Activated CD4-positive, alpha-beta T cell treated with anti-CD3 and anti-CD28 coated beads for 36 hours (primary cell): ENCODE data around the gene FHIP2A. TPM values are rescaled to one million over a fixed set of nuclear protein-coding genes. Genes with fewer than 3 reads are reported as not detected.
"Not testable (repeated sequence)": the region's sequence is repeated elsewhere in the genome, so short reads cannot be mapped to it uniquely, and the experiment has no call there.

ENCODE experiments used
- ATAC-seq: fragments of 200-7000 bp; cut with Tn5 transposase; one replicate; pipeline ENCODE4 v1.10.0; 2021; ENCODE audit warnings: mild to moderate bottlenecking, moderate library complexity
- CTCF ChIA-PET: fragments of 350-600 bp; sonication (Branson Sonifier 250); formaldehyde crosslinking; loops from one replicate; lab custom pipeline; 2021; ENCODE audit warnings: antibody characterized with exemption; lab: Charles Lee
- POLR2A ChIA-PET: fragments of 350-600 bp; sonication (Branson Sonifier 250); formaldehyde crosslinking; loops from one replicate; lab custom pipeline; 2021; ENCODE audit warnings: antibody characterized with exemption, inconsistent platforms; lab: Charles Lee
- DNase-seq: peaks from one replicate; pipeline ENCODE4 v3.0.0-alpha.2; 2020
- H3K27ac Mint-ChIP-seq: one replicate; pipeline ENCODE4 v1.8.0; 2021; ENCODE audit warnings: mixed read lengths
- H3K27me3 Mint-ChIP-seq: one replicate; pipeline ENCODE4 v1.8.0; 2021; ENCODE audit warnings: mixed read lengths
- H3K36me3 Mint-ChIP-seq: one replicate; pipeline ENCODE4 v1.8.0; 2021; ENCODE audit warnings: low read depth, mixed read lengths
- H3K4me1 Mint-ChIP-seq: one replicate; pipeline ENCODE4 v1.8.0; 2021; ENCODE audit warnings: mixed read lengths
- H3K4me3 Mint-ChIP-seq: one replicate; pipeline ENCODE4 v1.8.0; 2021; ENCODE audit warnings: mild to moderate bottlenecking, moderate library complexity, mixed read lengths
- H3K9me3 Mint-ChIP-seq: one replicate; pipeline ENCODE4 v1.8.0; 2021; ENCODE audit warnings: low read depth, mixed read lengths
- intact Hi-C, 2 experiments: fragments of 100-400 bp; cut with DNase I in 1 of 2; cut with micrococcal nuclease in 1 of 2; formaldehyde crosslinking; loops; one replicate each; pipeline versions ENCODE4 v1.14.2 to v1.15.1; 2022 to 2024; cut with DNase I, micrococcal nuclease
- total RNA-seq, 2 experiments: library from RNA; stranded (reverse); gene quantifications; one replicate each; pipeline ENCODE4 v1.2.3, GENCODE V29; 2021

Gene FHIP2A, protein sequence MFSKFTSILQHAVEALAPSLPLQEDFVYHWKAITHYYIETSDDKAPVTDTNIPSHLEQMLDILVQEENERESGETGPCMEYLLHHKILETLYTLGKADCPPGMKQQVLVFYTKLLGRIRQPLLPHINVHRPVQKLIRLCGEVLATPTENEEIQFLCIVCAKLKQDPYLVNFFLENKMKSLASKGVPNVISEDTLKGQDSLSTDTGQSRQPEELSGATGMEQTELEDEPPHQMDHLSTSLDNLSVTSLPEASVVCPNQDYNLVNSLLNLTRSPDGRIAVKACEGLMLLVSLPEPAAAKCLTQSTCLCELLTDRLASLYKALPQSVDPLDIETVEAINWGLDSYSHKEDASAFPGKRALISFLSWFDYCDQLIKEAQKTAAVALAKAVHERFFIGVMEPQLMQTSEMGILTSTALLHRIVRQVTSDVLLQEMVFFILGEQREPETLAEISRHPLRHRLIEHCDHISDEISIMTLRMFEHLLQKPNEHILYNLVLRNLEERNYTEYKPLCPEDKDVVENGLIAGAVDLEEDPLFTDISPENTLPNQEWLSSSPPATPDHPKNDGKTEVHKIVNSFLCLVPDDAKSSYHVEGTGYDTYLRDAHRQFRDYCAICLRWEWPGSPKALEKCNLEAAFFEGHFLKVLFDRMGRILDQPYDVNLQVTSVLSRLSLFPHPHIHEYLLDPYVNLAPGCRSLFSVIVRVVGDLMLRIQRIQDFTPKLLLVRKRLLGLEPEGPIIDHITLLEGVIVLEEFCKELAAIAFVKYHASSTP
- 10 to 100 TPM; 18.4 to 18.6 TPM for total RNA-seq

DNA sequence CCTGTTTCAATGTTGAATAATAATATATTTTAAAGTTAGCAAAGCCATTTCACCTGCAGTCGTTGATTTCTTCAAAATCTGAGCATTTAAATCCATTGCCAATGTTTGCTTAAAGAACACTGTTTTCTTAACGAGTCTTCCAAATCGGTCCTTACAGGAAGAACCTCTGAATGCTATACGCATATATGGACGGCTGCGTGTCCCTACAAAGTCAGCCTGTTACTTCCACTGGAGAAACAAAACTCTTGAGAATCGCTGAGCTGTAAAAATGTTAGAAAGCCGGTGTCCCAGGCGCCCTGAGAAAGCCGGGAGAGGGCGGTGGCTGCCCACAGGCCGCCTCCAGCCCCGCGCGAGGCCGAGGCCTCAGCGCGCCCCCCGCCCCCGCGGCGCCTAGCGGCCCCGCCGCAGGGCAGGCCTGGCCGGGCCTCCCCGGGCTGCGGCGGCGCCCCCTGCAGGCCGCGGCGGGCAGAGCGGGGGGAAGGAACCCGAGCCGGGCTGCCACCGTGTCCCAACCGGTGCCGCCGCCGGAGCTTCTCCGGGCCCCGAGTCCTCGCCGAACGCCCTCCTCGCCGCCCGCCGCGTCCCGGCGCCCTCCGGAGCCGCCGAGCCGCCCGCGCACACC is at the start of gene FHIP2A:
TSS of gene FHIP2A (plus strand) at position 488 of the 622 bp plus-strand sequence. CDS start 299 bp downstream, outside the sequence.
- Mint-ChIP-seq H3K4me3 (peak within 1 kb of the TSS; percentile 95), H3K36me3 (peaks cover 20% of the 10 kb centered on the region), H3K9me3 (no peaks in the 10 kb centered on the region), H3K4me1 (peaks cover 38% of the 10 kb centered on the region), H3K27ac (peak within 1 kb of the TSS; percentile 89), H3K27me3 (peaks cover 2% of the 10 kb centered on the region)
- intact Hi-C loops, result loop anchor here (2.0 to 10.0 kb wide), 4 partner anchors 113 to 649 kb away; partner anchors contain the start of genes TRUB1 (in 2 of the 2) and CCDC186 (in 1 of the 2)
- peak; percentile 87 for ATAC-seq
- CTCF ChIA-PET, result interaction anchor here (0.6 to 2.2 kb wide), 21 partner anchors 9 to 518 kb away, joined by 3 to 11 read pairs (median 3); no protein-coding TSS in a partner anchor
- POLR2A ChIA-PET, result interaction anchor here (1.4 to 1.5 kb wide), 2 partner anchors 116 to 280 kb away, joined by 5 read pairs; partner anchors contain the start of gene TRUB1
- peak; percentile 89 for DNase-seq

DNA sequence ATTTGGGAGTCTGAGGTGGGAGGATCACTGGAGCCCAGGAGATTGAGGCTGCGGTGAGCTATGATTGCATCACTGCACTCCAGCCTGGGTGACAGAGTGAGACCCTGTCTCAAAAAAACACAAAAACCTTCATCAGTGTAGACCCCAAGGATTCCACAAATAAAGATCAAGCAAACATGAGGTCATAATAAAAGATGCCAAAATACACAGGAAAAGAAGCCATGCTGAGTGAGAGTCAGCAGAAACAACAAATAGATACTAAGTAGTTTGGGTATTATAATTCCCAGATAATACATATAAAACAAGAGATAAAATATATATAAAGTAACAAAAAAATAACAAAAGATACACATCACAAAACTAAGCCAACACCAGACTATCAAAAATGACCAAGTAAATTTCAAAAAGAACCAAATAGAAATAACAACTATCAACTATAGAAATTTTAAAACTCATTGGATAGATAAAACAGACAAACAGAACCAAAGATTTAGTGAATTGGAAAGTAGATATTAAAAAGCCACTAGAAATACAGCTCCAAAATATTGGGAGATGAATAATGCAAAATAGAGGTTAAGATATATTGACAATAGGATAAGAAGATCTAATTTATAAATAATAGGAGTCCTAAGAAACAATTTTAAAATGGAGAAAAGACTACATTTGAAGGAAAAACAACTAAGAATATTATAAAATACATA is 48.9 kb upstream of the FHIP2A start:
- Mint-ChIP-seq H3K27ac (no peak overlapping the region), H3K27me3 (peaks cover 7% of the 10 kb centered on the region), H3K4me3 (no peak overlapping the region), H3K4me1 (no peaks in the 10 kb centered on the region), H3K36me3 (no peaks in the 10 kb centered on the region), H3K9me3 (no peaks in the 10 kb centered on the region)
- CTCF ChIA-PET, result no interaction called here
- DNase-seq (no peak), ATAC-seq (no peak)
- intact Hi-C loops, result no loop called here
- POLR2A ChIA-PET, result no interaction called here

DNA sequence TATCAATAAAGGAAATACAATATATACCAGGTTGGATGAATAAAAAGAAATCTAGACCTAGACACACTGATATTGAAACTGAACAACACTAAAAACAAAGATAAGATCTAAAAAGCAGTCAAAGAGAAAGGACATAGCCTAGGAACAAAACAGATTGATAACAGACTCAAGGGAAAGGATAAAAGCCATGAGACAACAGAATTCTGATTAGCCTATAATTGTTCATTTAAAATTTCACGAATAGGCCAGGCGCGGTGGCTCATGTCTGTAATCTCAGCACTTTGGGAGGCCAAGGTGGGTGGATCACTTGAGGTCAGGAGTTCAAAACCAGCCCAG is 48.4 kb upstream of the FHIP2A start:
- Mint-ChIP-seq H3K27me3 (peaks cover 7% of the 10 kb centered on the region), H3K4me1 (no peaks in the 10 kb centered on the region), H3K4me3 (no peak overlapping the region), H3K36me3 (no peaks in the 10 kb centered on the region), H3K9me3 (no peaks in the 10 kb centered on the region), H3K27ac (no peak overlapping the region)
- ATAC-seq (no peak), DNase-seq (no peak)
- CTCF ChIA-PET, result no interaction called here
- POLR2A ChIA-PET, result no interaction called here
- intact Hi-C loops, result no loop called here

DNA sequence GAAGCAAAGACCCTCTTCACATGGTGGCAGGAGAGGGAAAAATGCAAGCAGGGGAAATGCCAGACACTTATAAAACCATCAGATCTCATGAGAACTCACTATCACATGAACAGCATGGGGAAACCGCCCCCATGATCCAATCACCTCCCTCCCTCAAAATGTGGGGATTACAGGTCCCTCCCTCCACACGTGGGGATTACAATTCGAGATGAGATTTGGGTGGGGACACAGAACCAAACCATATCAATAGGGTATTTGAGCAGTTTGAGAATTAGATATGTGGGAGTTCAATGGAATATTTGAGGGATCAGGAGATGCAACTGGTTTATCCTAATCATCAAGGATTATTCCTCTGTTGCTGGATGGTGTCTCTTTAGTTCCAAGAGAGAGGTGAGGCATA is 46.5 kb upstream of the FHIP2A start:
- H3K36me3 Mint-ChIP-seq, H3K4me1 Mint-ChIP-seq, CTCF ChIA-PET, H3K9me3 Mint-ChIP-seq, H3K27ac Mint-ChIP-seq, ATAC-seq, POLR2A ChIA-PET, H3K27me3 Mint-ChIP-seq, DNase-seq, intact Hi-C loops, H3K4me3 Mint-ChIP-seq: not testable (repeated sequence)

DNA sequence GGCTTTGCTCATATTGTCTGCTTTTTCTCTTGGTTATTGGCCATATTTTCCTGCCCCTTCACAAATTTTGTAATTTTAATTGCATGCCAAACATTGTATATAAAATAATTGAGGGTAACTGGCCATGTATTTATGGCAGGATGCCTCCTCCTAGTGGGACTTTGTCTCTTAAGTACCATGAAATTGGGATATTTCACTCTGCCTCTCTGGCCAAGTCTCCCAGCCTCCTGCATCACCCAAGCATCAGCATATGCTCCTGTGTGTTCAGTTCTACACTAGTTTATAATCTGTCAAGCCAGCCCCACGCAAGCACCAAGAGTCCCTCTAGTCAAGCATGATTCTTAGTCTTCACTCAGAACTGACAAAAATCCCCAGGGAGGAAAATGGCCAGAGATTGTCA is 44.2 kb upstream of the FHIP2A start:
- Mint-ChIP-seq H3K36me3 (no peaks in the 10 kb centered on the region), H3K27me3 (no peaks in the 10 kb centered on the region), H3K4me1 (peaks cover 5% of the 10 kb centered on the region), H3K9me3 (no peaks in the 10 kb centered on the region), H3K27ac (no peak overlapping the region), H3K4me3 (no peak overlapping the region)
- DNase-seq, result no peak
- ATAC-seq, result no peak
- POLR2A ChIA-PET, result no interaction called here
- CTCF ChIA-PET, result no interaction called here
- intact Hi-C loops, result no loop called here

DNA sequence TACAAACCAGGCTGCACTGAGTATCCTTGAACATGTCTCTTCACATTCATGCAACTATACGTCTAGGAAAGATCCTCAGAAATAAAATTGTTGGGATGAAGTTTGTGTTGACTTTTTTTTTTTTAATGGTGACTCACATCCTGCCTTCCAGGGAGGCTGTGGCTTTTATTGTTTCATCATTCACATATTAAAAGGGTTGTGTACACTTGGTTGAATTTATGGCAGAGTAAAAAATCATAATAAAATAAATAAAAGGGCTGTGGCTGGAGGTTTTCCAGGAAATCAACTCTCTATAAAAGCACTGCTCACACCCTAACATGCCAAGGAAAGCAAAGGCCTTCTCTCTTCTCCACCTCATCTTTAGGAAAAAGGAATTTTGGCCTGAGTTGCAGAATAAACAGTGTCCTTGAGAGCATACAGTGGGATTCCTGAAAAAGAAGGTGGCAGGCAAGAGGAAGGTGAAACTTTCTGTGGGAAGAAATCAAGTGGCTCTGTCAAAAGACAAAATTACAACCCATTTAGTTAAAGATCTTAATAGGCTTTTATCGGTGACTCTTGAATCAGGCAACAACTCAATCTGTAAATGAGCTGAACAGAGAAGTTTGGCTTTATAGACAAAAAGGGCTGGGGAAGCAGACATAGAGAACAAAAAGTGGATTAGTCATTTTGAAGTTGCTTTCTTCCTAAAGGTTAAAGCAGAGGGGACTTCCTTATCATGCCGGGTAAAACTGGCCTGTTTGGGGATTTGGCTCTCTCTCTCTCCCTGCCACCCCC is 41.6 kb upstream of the FHIP2A start:
- peaks cover 5% of the 10 kb centered on the region for H3K4me1 Mint-ChIP-seq
- ATAC-seq (peak; percentile 57), DNase-seq (no peak)
- peak overlapping the region; percentile 59 for H3K27ac Mint-ChIP-seq
- intact Hi-C loops, result no loop called here
- POLR2A ChIA-PET, result no interaction called here
- H3K4me3 Mint-ChIP-seq, result no peak overlapping the region
- CTCF ChIA-PET, result no interaction called here
- no peaks in the 10 kb centered on the region for H3K36me3 Mint-ChIP-seq
- H3K27me3 Mint-ChIP-seq, result peaks cover 3% of the 10 kb centered on the region
- no peaks in the 10 kb centered on the region for H3K9me3 Mint-ChIP-seq

DNA sequence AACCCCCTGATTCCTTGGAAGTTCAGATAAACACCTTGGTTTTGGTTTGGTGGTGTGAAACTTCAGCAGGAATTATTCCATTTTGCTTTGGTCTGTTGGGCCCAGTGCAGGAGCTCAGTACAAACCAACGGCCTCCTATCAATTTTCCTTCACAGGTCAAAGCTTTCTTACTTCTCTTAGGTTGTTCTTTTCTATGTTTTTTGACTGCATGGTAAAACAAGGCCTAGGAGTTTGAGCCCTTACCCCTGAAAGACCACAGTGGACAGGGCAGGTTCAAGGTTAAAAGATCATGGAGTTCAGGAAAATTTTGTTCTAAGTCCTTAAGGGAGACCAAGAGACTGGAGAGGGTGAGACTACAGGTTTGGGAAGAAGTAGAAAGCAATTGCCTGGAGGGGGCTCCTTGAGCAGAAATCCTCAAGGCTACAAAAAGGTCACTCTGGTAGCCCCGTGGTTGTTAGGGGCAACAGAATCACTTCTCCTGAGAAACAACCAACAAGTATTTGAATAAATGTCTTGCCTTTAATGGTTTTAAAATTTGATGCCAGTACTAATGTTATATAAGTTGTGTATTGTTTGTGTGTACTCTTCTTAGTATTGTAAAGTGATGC is 40.9 kb upstream of the FHIP2A start:
- POLR2A ChIA-PET, result no interaction called here
- Mint-ChIP-seq H3K27me3 (peaks cover 3% of the 10 kb centered on the region), H3K4me3 (no peak overlapping the region), H3K9me3 (no peaks in the 10 kb centered on the region), H3K36me3 (no peaks in the 10 kb centered on the region), H3K4me1 (peaks cover 5% of the 10 kb centered on the region), H3K27ac (peak overlapping the region; percentile 59)
- no peak for DNase-seq
- no peak for ATAC-seq
- CTCF ChIA-PET, result no interaction called here
- intact Hi-C loops, result no loop called here

DNA sequence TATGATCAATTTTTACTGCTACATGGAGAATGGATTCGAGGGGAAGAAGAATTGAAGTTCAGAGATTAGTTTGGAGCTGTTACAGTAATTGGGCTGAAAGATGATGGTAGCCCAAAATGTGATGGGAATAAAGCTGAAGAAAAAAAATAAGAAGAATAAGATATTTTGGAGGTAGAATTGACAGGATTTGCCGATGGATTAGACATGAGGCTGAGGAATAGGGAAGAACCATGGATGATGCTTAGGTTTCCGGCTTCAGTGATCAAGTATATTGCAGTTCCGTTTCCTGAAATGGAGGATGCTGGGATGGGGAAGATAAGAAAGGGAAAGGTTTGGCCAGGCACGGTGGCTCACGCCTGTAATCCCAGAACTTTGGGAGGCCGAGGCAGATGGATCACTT is 38.9 kb upstream of the FHIP2A start:
- H3K4me1 Mint-ChIP-seq, result peaks cover 5% of the 10 kb centered on the region
- CTCF ChIA-PET, result interaction anchor here (0.6 to 1.5 kb wide), 3 partner anchors 22 to 479 kb away, joined by 3 read pairs; no protein-coding TSS in a partner anchor
- H3K27ac Mint-ChIP-seq, result no peak overlapping the region
- POLR2A ChIA-PET, result no interaction called here
- ATAC-seq (no peak), DNase-seq (no peak)
- no peaks in the 10 kb centered on the region for H3K9me3 Mint-ChIP-seq
- H3K36me3 Mint-ChIP-seq, result no peaks in the 10 kb centered on the region
- intact Hi-C loops, result no loop called here
- H3K27me3 Mint-ChIP-seq, result peaks cover 3% of the 10 kb centered on the region
- no peak overlapping the region for H3K4me3 Mint-ChIP-seq

DNA sequence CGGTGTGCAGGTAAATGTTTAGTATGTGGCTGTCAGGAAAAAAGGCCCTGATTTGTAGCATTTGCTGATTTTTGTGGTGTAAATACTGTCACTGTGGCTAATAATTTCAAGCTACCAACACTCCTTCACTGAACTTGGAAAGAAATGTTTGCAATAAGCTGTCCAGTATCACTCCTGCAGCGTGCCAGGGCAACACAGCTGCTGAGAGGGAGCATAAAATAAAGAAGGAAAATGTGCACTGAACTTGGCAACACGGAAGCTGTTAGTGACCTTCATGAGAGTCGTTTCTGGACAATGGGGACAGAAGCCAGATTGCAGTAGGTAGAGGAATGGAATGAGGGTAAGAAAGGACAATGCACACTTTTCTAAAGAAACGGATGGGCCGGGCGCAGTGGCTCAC is 37.9 kb upstream of the FHIP2A start:
- intact Hi-C loops, result loop anchor here in 1 of 2 experiments (2.0 kb wide), 1 partner anchor 479 kb away; no protein-coding TSS in a partner anchor
- POLR2A ChIA-PET, result interaction anchor here (0.6 kb wide), 1 partner anchor 241 kb away, joined by 3 read pairs; no protein-coding TSS in a partner anchor
- peaks cover 3% of the 10 kb centered on the region for H3K27me3 Mint-ChIP-seq
- CTCF ChIA-PET, result interaction anchor here (0.7 to 3.2 kb wide), 5 partner anchors 13 to 480 kb away, joined by 3 to 22 read pairs (median 3); no protein-coding TSS in a partner anchor
- no peak overlapping the region for H3K4me3 Mint-ChIP-seq
- H3K4me1 Mint-ChIP-seq, result peaks cover 5% of the 10 kb centered on the region
- ATAC-seq (no peak), DNase-seq (no peak)
- H3K36me3 Mint-ChIP-seq, result no peaks in the 10 kb centered on the region
- no peaks in the 10 kb centered on the region for H3K9me3 Mint-ChIP-seq
- no peak overlapping the region for H3K27ac Mint-ChIP-seq

DNA sequence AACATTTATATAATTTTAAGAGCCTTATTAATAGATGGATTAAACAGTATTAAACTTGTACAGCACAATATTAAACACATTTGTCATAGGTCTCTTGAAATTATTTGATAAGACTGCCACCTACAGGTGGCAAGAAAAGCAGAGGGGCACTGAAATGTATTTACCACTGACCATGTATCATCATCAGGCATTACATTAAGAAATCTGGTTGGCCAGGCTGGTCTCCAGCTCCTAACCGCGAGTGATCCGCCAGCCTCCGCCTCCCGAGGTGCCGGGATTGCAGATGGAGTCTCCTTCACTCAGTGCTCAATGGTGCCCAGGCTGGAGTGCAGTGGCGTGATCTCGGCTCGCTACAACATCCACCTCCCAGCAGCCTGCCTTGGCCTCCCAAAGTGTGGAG is 35.1 kb upstream of the FHIP2A start:
- H3K4me1 Mint-ChIP-seq, DNase-seq, H3K27me3 Mint-ChIP-seq, H3K36me3 Mint-ChIP-seq, H3K4me3 Mint-ChIP-seq, H3K9me3 Mint-ChIP-seq, H3K27ac Mint-ChIP-seq: not testable (repeated sequence)
- intact Hi-C loops, result loop anchor here (1.0 kb wide), 3 partner anchors 236 to 482 kb away; no protein-coding TSS in a partner anchor
- ChIA-PET POLR2A (interaction anchor here (0.6 kb wide), 1 partner anchor 8 kb away, joined by 3 read pairs; no protein-coding TSS in a partner anchor), CTCF (interaction anchor here (0.5 to 3.2 kb wide), 22 partner anchors 10 to 520 kb away, joined by 3 to 22 read pairs (median 4); partner anchors contain the start of gene FHIP2A)
- peak; percentile 64 for ATAC-seq
